Thoracic aorta (tissue), 2 donors: Measurements from ENCODE around the gene MB21D2. TPM values are rescaled to one million over a fixed set of nuclear protein-coding genes. Genes with fewer than 3 reads are reported as not detected.
"Not testable (repeated sequence)": the region's sequence is repeated elsewhere in the genome, so short reads cannot be mapped to it uniquely, and the experiment has no call there.

Source experiments
- ATAC-seq: fragments of 150-250 bp; one replicate; pipeline ENCODE4 v1.8.0; 2017; ENCODE audit warnings: low read depth; ENCODE audit not compliant: insufficient number of reproducible peaks, low FRiP score
- DNase-seq: peaks from one replicate; pipeline ENCODE4 v3.0.0-alpha.2; 2020; ENCODE audit warnings: low spot score
- H3K27ac ChIP-seq, 2 donors: fragments of 200-600 bp; sonication (generic); 1 replicate in 1 of 2; 2 replicates in 1 of 2; pipeline ENCODE4 v1.5.1; 2016; ENCODE audit warnings: mild to moderate bottlenecking in 2 of 2, moderate library complexity in 2 of 2
- H3K27me3 ChIP-seq: fragments of 200-600 bp; sonication (generic); replicated peaks from 2 replicates; pipeline ENCODE4 v1.6.0; 2016; ENCODE audit warnings: mild to moderate bottlenecking; ENCODE audit not compliant: insufficient read depth
- H3K36me3 ChIP-seq: fragments of 200-600 bp; sonication (generic); one replicate; pipeline ENCODE4 v1.5.1; 2016
- H3K4me1 ChIP-seq, 2 donors: fragments of 200-600 bp; sonication (generic); 1 replicate in 1 of 2; 2 replicates in 1 of 2; pipeline versions ENCODE4 v1.5.1 to v1.6.0; 2016; ENCODE audit warnings: low read depth in 2 of 2, mild to moderate bottlenecking in 1 of 2; ENCODE audit not compliant: control insufficient read depth in 1 of 2
- H3K4me3 ChIP-seq: fragments of 200-600 bp; sonication (generic); 2 replicates; pipeline ENCODE4 v1.5.1; 2016; ENCODE audit warnings: mild to moderate bottlenecking
- H3K9me3 ChIP-seq: fragments of 200-600 bp; sonication (generic); 2 replicates; pipeline ENCODE4 v1.5.1; 2016
- total RNA-seq, 2 donors: library from RNA; depleted of rRNA; stranded (reverse); fragments of >200 nt; gene quantifications; one replicate each; pipeline versions ENCODE4 v1.1.0 to v1.2.3, GENCODE V29; 2016
- TF ChIP-seq, protein P1 (sequence below): fragments of 200-600 bp; sonication (generic); IDR thresholded peaks from one replicate; pipeline ENCODE4 v1.5.1; 2019; ENCODE audit warnings: antibody characterized with exemption

MB21D2 gene, protein sequence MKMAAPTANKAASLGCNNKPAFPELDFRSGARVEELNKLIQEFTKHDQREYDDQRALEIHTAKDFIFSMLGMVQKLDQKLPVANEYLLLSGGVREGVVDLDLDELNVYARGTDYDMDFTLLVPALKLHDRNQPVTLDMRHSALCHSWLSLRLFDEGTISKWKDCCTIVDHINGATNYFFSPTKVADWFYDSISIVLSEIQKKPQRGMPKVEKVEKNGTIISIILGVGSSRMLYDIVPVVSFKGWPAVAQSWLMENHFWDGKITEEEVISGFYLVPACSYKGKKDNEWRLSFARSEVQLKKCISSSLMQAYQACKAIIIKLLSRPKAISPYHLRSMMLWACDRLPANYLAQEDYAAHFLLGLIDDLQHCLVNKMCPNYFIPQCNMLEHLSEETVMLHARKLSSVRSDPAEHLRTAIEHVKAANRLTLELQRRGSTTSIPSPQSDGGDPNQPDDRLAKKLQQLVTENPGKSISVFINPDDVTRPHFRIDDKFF
- 1 to 10 TPM; 4.9 to 6.4 TPM for total RNA-seq

DNA sequence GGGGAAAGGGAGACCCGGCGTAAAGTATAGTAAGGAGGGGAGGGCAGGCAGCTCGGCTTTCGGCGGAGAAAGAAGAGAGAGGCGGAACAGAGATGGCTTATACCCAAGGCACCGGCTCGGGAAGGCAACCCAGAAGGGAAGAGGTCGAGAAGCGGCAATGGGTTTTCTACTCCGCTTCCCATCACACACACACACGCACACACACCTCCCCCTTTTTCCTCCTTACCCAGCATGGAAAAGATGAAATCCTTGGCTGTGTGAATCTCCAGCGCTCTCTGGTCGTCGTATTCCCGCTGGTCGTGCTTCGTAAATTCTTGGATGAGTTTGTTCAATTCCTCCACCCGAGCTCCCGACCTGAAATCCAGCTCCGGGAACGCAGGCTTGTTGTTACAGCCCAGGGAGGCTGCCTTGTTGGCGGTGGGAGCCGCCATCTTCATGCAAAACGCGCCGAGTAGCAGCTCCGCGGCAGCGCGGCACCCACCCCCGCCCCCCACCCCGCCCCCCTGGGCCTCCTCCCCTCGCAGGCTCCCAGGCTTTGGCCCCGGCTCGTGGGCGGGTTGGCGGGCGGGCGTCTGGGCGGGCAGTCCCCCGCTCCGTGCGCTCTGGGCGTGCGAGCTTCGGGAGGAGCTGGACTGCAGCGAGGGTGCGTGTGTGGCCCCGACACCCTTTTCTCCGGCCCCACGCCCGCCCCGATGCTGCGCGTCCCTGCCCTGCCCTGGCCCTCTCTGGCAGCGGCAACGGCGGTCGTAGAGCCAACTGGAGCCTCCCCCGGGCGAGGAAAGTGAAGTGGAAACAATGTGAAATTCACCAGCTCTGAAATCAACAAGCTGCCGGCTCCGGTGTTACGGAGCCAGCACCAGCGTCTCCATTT is at the start of gene MB21D2:
TSS of gene MB21D2 (minus strand) at position 453 of the 871 bp plus-strand sequence. CDS start at position 437, 16 bp downstream.
- no peaks in the 10 kb centered on the region for H3K36me3 ChIP-seq
- H3K9me3 ChIP-seq, result no peaks in the 10 kb centered on the region
- H3K4me3 ChIP-seq, result peak within 1 kb of the TSS; percentile 92
- TF ChIP-seq, protein P1, sequence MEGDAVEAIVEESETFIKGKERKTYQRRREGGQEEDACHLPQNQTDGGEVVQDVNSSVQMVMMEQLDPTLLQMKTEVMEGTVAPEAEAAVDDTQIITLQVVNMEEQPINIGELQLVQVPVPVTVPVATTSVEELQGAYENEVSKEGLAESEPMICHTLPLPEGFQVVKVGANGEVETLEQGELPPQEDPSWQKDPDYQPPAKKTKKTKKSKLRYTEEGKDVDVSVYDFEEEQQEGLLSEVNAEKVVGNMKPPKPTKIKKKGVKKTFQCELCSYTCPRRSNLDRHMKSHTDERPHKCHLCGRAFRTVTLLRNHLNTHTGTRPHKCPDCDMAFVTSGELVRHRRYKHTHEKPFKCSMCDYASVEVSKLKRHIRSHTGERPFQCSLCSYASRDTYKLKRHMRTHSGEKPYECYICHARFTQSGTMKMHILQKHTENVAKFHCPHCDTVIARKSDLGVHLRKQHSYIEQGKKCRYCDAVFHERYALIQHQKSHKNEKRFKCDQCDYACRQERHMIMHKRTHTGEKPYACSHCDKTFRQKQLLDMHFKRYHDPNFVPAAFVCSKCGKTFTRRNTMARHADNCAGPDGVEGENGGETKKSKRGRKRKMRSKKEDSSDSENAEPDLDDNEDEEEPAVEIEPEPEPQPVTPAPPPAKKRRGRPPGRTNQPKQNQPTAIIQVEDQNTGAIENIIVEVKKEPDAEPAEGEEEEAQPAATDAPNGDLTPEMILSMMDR, result no peak
- DNase-seq (peak; percentile 40), ATAC-seq (peak; percentile 62)
- peak within 1 kb of the TSS; percentile 85 to 88 for H3K27ac ChIP-seq
- H3K27me3 ChIP-seq, result no peaks in the 10 kb centered on the region
- H3K4me1 ChIP-seq, result peaks cover 7 to 26% of the 10 kb centered on the region in 2 donors

DNA sequence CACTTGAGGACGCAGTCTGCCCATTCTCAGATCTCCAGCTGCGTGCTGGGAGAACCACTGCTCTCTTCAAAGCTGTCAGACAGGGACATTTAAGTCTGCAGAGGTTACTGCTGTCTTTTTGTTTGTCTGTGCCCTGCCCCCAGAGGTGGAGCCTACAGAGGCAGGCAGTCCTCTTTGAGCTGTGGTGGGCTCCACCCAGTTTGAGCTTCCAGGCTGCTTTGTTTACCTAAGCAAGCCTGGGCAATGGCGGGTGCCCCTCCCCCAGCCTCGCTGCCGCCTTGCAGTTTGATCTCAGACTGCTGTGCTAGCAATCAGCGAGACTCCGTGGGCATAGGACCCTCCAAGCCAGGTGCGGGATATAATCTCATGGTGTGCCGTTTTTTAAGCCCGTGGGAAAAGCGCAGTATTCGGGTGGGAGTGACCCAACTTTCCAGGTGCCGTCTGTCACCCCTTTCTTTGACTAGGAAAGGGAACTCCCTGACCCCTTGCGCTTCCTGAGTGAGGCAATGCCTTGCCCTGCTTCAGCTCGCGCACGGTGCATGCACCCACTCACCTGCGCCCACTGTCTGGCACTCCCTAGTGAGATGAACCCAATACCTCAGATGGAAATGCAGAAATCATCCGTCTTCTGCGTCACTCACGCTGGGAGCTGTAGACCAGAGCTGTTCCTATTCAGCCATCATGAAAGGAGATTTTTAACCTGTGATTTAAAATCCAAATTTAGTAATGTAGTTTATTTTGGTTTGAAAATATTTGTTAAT is 47.5 kb upstream of the MB21D2 start:
- DNase-seq, H3K4me1 ChIP-seq, H3K9me3 ChIP-seq, H3K27me3 ChIP-seq, H3K4me3 ChIP-seq, ATAC-seq, H3K27ac ChIP-seq, H3K36me3 ChIP-seq: not testable (repeated sequence)

DNA sequence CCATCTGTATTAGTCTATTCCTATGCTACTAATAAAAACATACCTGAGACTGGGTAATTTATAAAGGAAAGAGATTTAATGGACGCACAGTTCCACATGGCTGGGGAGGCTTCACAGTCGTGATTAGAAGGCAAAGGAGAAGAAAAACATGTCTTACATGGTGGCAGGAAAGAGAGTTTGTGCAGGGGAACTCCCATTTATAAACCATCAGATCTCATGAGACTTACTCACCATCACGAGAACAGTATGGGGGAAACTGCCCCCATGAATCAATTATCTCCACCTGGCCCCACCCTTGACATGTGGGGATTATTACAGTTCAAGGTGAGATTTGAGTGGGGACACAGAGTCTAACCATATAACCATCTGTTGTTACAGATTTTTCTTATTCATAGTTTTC is 42.1 kb upstream of the MB21D2 start:
- no peaks in the 10 kb centered on the region for H3K27me3 ChIP-seq
- DNase-seq (no peak), ATAC-seq (no peak)
- TF ChIP-seq, protein P1, result no peak
- H3K4me3 ChIP-seq, result no peak overlapping the region
- no peak overlapping the region for H3K27ac ChIP-seq
- no peaks in the 10 kb centered on the region for H3K36me3 ChIP-seq
- H3K9me3 ChIP-seq, result no peaks in the 10 kb centered on the region
- H3K4me1 ChIP-seq, result peaks cover 0 to 12% of the 10 kb centered on the region in 2 donors

DNA sequence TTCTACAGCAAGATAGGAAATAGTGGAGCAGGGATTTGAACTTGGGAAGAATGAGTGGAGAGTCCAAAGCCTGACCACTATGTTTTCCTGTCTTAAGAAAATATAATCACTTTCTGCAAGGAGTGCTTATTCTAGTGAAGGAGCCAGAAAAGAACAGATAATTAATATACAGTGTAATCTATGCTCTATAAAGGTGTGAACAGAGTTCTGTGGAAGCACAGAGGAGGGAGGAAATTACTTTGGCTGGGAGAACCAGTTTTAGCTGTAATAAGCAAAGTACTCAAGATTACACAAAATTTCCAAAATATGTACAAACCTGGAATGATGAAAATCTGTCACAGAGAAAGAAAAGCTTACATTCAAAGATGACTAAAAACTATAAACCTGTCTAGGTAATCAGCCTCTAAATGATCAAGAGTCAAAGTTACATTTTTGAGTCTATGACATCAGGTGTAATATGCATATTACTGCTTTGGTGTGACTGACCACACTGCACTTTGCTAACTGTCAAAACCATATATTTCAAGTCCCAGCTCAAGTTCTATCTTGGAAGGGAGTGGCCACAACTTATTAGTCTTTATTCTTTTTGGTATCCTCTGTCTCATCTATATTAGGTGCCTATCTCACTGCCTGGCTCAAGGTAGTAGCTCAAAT is 40.7 kb upstream of the MB21D2 start:
- no peaks in the 10 kb centered on the region for H3K36me3 ChIP-seq
- no peaks in the 10 kb centered on the region for H3K27me3 ChIP-seq
- H3K4me3 ChIP-seq, result no peak overlapping the region
- H3K4me1 ChIP-seq, result peaks cover 0 to 12% of the 10 kb centered on the region in 2 donors
- H3K9me3 ChIP-seq, result no peaks in the 10 kb centered on the region
- peak overlapping the region in 1 of 2 donors; percentile 1 for H3K27ac ChIP-seq
- ATAC-seq (no peak), DNase-seq (no peak)
- TF ChIP-seq, protein P1, result no peak

DNA sequence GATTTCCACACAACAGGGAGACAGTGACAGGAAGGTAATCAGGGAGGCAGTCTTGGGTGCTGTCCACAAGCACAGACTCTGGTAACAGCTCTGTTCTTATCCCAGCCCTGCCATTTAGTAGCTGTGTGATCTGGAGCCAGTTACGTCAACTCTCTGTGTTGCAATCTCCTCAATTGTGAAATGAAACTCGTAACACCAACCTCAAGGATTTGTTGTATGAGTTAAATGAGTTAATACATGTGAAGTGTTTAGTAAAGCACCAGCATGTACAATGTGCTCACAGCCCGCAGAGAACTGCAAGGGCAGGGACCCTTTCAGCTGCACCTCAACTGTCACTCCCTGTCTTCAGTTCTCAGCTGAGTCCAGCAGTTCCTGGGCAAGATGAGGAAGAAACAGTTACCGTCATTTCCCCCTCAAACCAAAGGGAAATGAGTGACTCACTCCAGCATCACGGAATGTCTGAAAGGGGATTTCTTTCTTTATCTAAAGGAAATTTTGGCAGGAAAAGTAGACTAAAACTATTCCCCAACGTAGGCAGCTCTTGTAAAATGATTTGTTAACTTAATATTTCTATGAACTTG is 39.9 kb upstream of the MB21D2 start:
- Histone ChIP-seq H3K4me1 (peaks cover 0 to 12% of the 10 kb centered on the region in 2 donors), H3K27ac (peak overlapping the region in 1 of 2 donors; percentile 1), H3K9me3 (no peaks in the 10 kb centered on the region), H3K36me3 (no peaks in the 10 kb centered on the region), H3K4me3 (no peak overlapping the region), H3K27me3 (no peaks in the 10 kb centered on the region)
- TF ChIP-seq, protein P1, result no peak
- ATAC-seq (peak; percentile 97), DNase-seq (peak; percentile 2)
